ENCODE data around the gene NMRK1.

NMRK1 gene

DNA sequence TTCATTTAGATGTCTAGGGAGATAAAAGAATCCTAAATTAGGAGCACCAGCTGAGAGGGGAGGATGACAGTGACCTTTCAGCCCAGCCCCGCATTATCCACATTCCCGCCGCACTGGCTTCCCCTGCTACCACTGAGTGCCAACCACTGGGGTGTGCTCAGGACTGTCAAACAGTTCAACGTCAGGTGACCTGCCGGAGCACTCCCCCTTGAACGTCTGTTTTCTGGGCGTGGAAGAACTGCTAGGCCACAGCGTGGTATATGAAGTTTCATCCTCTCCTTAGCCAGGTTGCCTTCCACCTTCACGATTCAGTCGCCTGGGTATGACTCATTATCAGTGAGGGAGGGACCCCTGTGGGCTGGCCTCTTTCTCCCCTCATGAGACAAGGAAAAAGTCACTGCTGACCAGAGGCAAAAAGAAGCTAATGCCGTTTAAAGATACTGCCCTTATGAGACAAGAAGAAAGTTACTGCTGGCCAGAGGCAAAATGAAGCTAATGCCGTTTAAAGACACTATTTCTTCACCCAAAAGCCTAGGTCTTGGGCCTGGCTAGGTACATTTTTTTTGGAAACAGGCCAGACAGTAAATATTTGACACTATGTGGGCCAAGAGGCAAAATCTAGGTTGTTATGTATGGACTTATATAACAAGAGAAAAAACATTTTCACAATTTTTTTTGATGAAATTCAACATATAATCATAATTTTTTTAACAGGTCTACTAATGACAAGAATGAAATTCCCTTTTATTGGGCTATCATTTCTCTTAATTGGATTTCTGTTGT is 4.6 kb downstream of the NMRK1 start:
- TF ChIP-seq, protein P1, sequence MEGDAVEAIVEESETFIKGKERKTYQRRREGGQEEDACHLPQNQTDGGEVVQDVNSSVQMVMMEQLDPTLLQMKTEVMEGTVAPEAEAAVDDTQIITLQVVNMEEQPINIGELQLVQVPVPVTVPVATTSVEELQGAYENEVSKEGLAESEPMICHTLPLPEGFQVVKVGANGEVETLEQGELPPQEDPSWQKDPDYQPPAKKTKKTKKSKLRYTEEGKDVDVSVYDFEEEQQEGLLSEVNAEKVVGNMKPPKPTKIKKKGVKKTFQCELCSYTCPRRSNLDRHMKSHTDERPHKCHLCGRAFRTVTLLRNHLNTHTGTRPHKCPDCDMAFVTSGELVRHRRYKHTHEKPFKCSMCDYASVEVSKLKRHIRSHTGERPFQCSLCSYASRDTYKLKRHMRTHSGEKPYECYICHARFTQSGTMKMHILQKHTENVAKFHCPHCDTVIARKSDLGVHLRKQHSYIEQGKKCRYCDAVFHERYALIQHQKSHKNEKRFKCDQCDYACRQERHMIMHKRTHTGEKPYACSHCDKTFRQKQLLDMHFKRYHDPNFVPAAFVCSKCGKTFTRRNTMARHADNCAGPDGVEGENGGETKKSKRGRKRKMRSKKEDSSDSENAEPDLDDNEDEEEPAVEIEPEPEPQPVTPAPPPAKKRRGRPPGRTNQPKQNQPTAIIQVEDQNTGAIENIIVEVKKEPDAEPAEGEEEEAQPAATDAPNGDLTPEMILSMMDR (IDR thresholded peaks at IDR 0.05): peak; percentile 23
- Histone ChIP-seq H3K27ac (peak overlapping the region; percentile 74), H3K4me3 (ENCODE audit: low read depth, low read length) (peak overlapping the region; percentile 23), H3K36me3 (ENCODE audit: control insufficient read depth, insufficient read depth, low read length) (no peaks in the 10 kb centered on the region), H3K9me3 (ENCODE audit: control insufficient read depth, low read length) (no peaks in the 10 kb centered on the region), H3K9ac (no peak overlapping the region), H2AFZ (peak overlapping the region; percentile 76), H3K4me1 (peaks cover 20% of the 10 kb centered on the region), H3K79me2 (peaks cover 2% of the 10 kb centered on the region), H3K27me3 (ENCODE audit: control insufficient read depth, insufficient read depth, low read length) (no peaks in the 10 kb centered on the region), H3K4me2 (ENCODE audit: low read length) (peak overlapping the region; percentile 50)

DNA sequence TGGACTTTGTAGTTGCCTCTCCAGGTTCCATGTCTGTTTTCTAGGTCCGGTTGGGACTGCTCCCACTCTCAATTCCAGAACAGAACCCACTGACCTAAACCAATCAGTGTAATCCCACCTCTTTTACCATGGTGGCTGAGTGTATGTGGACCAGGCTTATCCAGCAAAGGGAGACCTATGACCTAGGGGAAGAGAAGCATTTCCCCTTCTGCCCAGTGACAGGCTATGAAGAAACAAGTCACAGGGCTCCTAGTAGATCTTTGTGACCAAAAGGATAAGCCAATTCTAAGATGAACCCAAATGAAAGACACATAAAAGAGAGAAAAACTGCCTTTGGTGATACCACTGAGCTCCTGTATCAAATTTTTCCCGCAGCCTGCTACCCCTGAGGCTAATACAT is 6.3 kb downstream of the NMRK1 start:
- Histone ChIP-seq H3K9me3 (ENCODE audit: control insufficient read depth, low read length) (no peaks in the 10 kb centered on the region), H3K4me1 (peaks cover 20% of the 10 kb centered on the region), H3K36me3 (ENCODE audit: control insufficient read depth, insufficient read depth, low read length) (no peaks in the 10 kb centered on the region), H3K27me3 (ENCODE audit: control insufficient read depth, insufficient read depth, low read length) (no peaks in the 10 kb centered on the region), H2AFZ (no peak overlapping the region), H3K9ac (no peak overlapping the region), H3K4me2 (ENCODE audit: low read length) (no peak overlapping the region), H3K79me2 (peaks cover 2% of the 10 kb centered on the region), H3K4me3 (ENCODE audit: low read depth, low read length) (no peak overlapping the region), H3K27ac (no peak overlapping the region)
- TF ChIP-seq, protein P1 (IDR thresholded peaks at IDR 0.05): no peak

DNA sequence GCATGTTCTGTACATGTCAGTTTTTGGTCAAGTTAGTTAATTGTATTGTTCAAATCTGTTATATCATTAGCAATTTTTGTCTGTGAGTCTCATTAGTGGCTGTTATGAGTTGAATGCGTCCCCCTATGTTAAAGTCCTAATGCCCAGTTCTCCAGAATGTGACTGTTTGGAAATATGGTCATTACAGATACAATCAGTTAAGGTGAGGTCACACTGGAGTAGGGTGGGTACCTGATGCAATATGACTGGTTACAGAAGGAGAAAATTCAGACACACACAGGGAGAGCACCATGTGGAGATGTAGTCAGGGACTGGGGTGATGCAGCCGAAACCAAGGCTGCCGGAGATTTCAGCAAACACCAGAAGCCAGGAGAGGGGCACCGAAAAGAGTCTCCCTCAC is 15.1 kb downstream of the NMRK1 start:
- Histone ChIP-seq H3K36me3 (ENCODE audit: control insufficient read depth, insufficient read depth, low read length) (no peaks in the 10 kb centered on the region), H3K27me3 (ENCODE audit: control insufficient read depth, insufficient read depth, low read length) (no peaks in the 10 kb centered on the region)
- TF ChIP-seq, protein P1 (IDR thresholded peaks at IDR 0.05): no peak

DNA sequence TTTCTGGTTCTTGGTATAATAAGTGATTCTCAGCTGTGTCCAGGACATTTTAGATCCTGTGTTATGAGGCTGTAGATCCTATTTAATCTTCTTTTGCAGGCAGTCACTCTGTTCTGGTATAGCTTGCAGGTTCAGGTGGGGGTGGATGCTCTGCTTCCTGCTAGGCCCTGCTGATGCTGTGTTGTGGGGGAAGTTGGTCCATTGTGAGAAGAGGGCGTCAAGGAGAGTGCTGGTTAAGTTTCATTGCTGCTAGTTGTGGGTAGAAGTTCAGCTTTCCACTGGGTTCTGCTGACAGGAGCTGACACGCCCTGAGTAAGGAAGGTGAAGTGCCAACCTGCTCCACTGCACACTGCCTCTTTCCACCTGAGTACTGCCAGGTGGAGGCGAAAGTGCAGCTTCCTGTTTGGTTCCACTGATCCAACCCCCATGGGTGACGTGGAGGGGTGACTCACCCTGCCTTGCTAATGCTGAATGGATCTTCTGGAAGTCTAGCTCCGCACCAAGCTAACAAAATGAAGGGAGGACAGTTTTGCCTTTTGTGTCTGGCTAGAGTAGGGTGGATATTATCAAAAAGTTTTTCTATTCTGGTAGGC is 16.3 kb downstream of the NMRK1 start:
- H3K9ac ChIP-seq: no peak overlapping the region

More for the DNA sequence above, 15.1 kb downstream of the NMRK1 start:
- Histone ChIP-seq H3K27ac (no peak overlapping the region), H3K4me3 (ENCODE audit: low read depth, low read length) (no peak overlapping the region), H2AFZ (no peak overlapping the region), H3K4me2 (ENCODE audit: low read length) (no peak overlapping the region), H3K9me3 (ENCODE audit: control insufficient read depth, low read length) (no peaks in the 10 kb centered on the region), H3K9ac (no peak overlapping the region), H3K79me2 (no peaks in the 10 kb centered on the region), H3K4me1 (no peaks in the 10 kb centered on the region)

More for the DNA sequence above, 16.3 kb downstream of the NMRK1 start:
- Histone ChIP-seq H3K4me3 (ENCODE audit: low read depth, low read length) (no peak overlapping the region), H3K4me1 (no peaks in the 10 kb centered on the region), H3K9me3 (ENCODE audit: control insufficient read depth, low read length) (no peaks in the 10 kb centered on the region), H3K4me2 (ENCODE audit: low read length) (no peak overlapping the region), H3K79me2 (no peaks in the 10 kb centered on the region), H3K27ac (no peak overlapping the region), H3K27me3 (ENCODE audit: control insufficient read depth, insufficient read depth, low read length) (no peaks in the 10 kb centered on the region), H2AFZ (no peak overlapping the region), H3K36me3 (ENCODE audit: control insufficient read depth, insufficient read depth, low read length) (no peaks in the 10 kb centered on the region)
- TF ChIP-seq, protein P1 (IDR thresholded peaks at IDR 0.05): no peak
